Right cardiac atrium (tissue), 5 donors: ENCODE measurements around the gene C5. TPM values are rescaled to one million over a fixed set of nuclear protein-coding genes. Genes with fewer than 3 reads are reported as not detected.

Experiments used
- ATAC-seq, 2 donors: fragments of 200-7000 bp; cut with Tn5 transposase; one replicate each; pipeline versions ENCODE4 v1.8.0 to v1.9.1; 2020; ENCODE audit warnings: moderate library complexity in 2 of 2, mild to moderate bottlenecking in 1 of 2
- DNase-seq, 3 donors: peaks; one replicate each; pipeline ENCODE4 v3.0.0-alpha.2; 2020
- H3K27ac ChIP-seq: one replicate; pipeline ENCODE4 v1.5.1; 2013; ENCODE audit warnings: mild to moderate bottlenecking, low read length, control low read depth, moderate library complexity
- H3K27me3 ChIP-seq: one replicate; pipeline ENCODE4 v1.6.1; 2013; ENCODE audit not compliant: control insufficient read depth, insufficient read depth
- H3K4me1 ChIP-seq: one replicate; pipeline ENCODE4 v1.6.1; 2013; ENCODE audit warnings: low read length; ENCODE audit not compliant: control insufficient read depth, insufficient read depth
- H3K4me3 ChIP-seq: one replicate; pipeline ENCODE4 v1.5.1; 2013; ENCODE audit warnings: low read length, control low read depth
- H3K9me3 ChIP-seq: one replicate; pipeline ENCODE4 v1.6.1; 2013; ENCODE audit warnings: low read length; ENCODE audit not compliant: control insufficient read depth
- WGBS: extraction: QIAGEN DNeasy Blood & Tissue Kit; methylation state at CpG from one replicate; pipeline ENCODE4 v1.1.7; 2013; 5-methylcytosine and 5-hydroxymethylcytosine counted together
- intact Hi-C, 4 donors: fragments of 100-400 bp; cut with DNase I; formaldehyde crosslinking; loops; one replicate each; pipeline versions ENCODE4 v1.11.0 to v1.14.0; 2022 to 2023
- polyA plus RNA-seq: library from polyadenylated mRNA; stranded (reverse); fragments of 200-250 nt; gene quantifications from one replicate; pipeline ENCODE4 v1.2.3, GENCODE V29; 2013
- total RNA-seq, 4 donors: library from RNA; stranded (reverse); fragmentation: NEBNext Ultra II Directional; extraction: Animal tissue kit (Norgen Biotek cat#: 25700); gene quantifications; one replicate each; pipeline ENCODE4 v1.2.1, GENCODE V29; 2021
- donor health status: healthy with polysubstance abuse.
- donor health status: DM: no; HTN: yes; CAD: no.
- donor health status: DM: no; HTN: no; CAD: no.
- donor health status: DM: no; HTN: yes; CAD: no; lungs with severe emphysema.
- donor health status: DM: yes; HTN: yes; CAD: no.

The C5 gene
- total and polyA plus RNA-seq, 5 donors: 0.67 to 1.9 (median 1.5) TPM

DNA sequence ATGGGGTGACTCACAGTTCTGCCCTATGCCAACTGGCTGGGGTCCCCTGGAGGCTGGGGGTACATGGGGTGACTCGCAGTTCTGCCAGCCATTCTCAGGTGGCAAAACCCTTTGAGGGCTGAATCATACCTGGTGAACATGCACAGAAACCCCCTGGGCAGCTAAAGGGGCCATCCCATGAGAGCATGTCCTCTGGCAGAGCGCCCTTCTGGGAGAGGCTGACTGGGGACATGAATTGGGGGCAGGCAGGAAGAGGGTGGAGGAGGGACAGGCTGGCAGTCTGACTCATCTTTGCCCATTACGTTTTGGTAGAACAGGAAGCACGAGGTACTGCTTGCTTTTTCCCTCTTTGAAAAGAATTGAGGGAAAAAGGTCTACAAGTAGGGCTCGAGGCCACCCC, 140.2 kb downstream of the C5 start:
- H3K27me3 ChIP-seq: no peaks in the 10 kb centered on the region
- no peak for ATAC-seq
- DNase-seq: peak in 1 of 3 donors; percentile 26
- intact Hi-C loops: no loop called here
- H3K9me3 ChIP-seq: no peaks in the 10 kb centered on the region
- no peak overlapping the region for H3K27ac ChIP-seq
- no peaks in the 10 kb centered on the region for H3K4me1 ChIP-seq
- no peak overlapping the region for H3K4me3 ChIP-seq
- WGBS: 77% methylated on average over 5 of the region's 5 CpGs

DNA sequence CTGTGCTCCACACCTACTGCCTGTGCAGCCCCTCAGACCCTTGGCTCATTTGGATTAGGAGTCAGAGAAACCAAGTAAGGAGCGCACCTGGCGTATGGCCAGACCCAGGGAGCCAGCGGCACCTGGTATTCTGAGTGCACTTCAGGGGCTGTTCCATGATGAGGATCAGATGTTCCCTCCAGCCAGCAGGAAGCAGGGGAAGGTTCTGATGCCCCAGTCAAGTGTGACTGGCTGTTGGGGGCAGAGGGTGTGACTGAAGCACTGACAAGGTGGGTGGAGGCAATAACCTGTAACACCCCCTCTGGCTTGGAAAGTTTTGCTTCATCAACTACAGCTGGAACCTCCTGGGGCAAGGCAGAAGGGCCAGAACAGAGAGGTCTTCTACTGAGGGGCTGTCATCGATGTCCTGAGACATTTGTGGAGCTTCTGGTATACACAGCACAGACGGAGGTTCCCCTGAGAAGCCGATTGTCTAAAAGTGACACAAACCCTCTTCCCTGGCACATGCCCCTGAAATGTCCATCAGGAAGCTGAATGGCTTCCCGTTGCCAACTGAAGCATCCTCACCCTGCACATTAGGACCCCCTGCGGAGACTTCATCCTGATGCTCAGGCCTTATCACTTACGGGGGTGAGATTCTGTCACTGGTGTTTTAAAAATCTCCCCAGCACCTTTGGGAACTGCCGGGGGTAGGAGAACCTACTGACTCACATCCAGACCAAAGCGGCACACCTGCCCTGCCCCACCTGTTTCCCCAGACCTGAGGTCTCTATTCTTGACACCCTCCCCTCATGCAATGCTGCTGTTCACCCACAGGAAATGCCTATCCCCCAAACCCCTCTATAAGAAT, 144.5 kb downstream of the C5 start:
- DNase-seq (peak in 1 of 3 donors; percentile 22), ATAC-seq (no peak)
- Histone ChIP-seq H3K9me3 (no peaks in the 10 kb centered on the region), H3K4me1 (no peaks in the 10 kb centered on the region), H3K4me3 (no peak overlapping the region), H3K27me3 (no peaks in the 10 kb centered on the region), H3K27ac (no peak overlapping the region)
- intact Hi-C loops: no loop called here
- 85% methylated on average over 11 of the region's 11 CpGs for WGBS

- no peaks in the 10 kb centered on the region for H3K9me3 ChIP-seq
- H3K27ac ChIP-seq: no peak overlapping the region
- 94% methylated on average over 11 of the region's 11 CpGs for WGBS
- H3K27me3 ChIP-seq: no peaks in the 10 kb centered on the region
- H3K4me1 ChIP-seq: no peaks in the 10 kb centered on the region
- no peak overlapping the region for H3K4me3 ChIP-seq
- ATAC-seq (no peak), DNase-seq (peak in 1 of 3 donors; percentile 38)
- intact Hi-C loops: no loop called here
These were observed 145.1 kb downstream of the C5 start for GRCh38 chr9:120904978-120905301.

- ATAC-seq (no peak), DNase-seq (peak in 1 of 3 donors; percentile 52)
- H3K4me3 ChIP-seq: no peak overlapping the region
- no peaks in the 10 kb centered on the region for H3K9me3 ChIP-seq
- 88% methylated on average over 16 of the region's 16 CpGs for WGBS
- intact Hi-C loops: no loop called here
- H3K27ac ChIP-seq: no peak overlapping the region
- no peaks in the 10 kb centered on the region for H3K4me1 ChIP-seq
- no peaks in the 10 kb centered on the region for H3K27me3 ChIP-seq
These were observed 145.8 kb downstream of the C5 start for GRCh38 chr9:120904061-120904977.

DNA sequence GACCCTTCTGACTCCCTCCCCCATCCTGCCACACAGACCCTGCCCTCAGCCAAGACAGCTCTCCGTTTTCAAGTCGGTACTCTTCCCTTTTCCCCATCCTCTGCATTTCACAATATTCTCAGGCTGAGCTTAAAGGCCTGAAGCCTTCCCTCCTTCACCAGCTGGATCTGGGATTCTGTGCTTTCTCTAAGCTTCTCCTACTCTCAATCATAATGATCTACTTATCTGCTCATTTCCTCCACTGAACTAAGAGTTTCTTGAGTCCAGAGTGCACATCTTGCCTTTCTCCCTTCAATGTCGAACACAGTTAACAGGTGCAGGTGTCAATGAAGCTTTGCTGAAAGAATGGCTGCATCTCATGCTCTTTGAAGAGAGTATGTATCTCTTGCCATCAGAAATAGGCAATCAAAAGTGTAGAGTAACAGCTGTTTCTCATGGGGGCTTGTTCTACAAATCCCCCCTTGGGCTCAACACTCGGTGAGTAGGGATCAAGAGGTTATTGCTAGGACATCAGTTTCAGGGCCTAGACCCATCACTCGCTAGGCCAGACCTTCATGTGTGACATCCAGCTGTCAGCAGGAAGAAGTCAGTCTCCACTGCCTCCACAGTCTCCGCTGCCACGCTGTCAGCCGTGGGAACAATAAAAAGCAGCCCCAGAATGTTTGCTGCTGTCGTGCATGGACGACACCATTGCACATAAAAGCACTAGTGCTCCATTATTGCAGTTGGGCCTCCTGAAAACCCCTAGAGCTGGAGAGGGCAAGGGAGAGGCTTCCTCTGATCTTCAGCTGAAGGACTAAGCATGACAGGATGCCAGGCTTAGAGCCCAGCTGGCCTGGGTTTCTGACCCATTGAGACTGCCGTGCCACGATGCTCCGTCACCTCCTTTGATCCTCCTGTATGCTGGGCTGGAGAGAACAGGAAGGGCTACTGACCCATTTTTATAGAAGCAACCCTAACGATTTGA, 147.2 kb downstream of the C5 start:
- Histone ChIP-seq H3K9me3 (no peaks in the 10 kb centered on the region), H3K27me3 (no peaks in the 10 kb centered on the region), H3K27ac (no peak overlapping the region), H3K4me1 (no peaks in the 10 kb centered on the region), H3K4me3 (no peak overlapping the region)
- DNase-seq (peak in 1 of 3 donors; percentile 30), ATAC-seq (no peak)
- WGBS: 74% methylated on average over 14 of the region's 14 CpGs
- intact Hi-C loops: no loop called here

Other genes with a start within 250 kb of the C5 start
- 10 to 100 TPM; 16.6 to 26.0 (median 22.7) TPM for gene PSMD5, start 207.4 kb downstream of the C5 start, total RNA-seq
- gene PSMD5, start 207.4 kb downstream of the C5 start, polyA plus RNA-seq: 8.7 TPM
- gene PHF19, start 173.1 kb downstream of the C5 start, total RNA-seq: 10 to 100 TPM; 16.0 to 21.3 (median 19.7) TPM
- 16.2 TPM for gene PHF19, start 173.1 kb downstream of the C5 start, polyA plus RNA-seq
- gene TRAF1, start 123.5 kb downstream of the C5 start, total RNA-seq: 1 to 10 TPM; 4.1 to 6.1 (median 5.1) TPM
- gene TRAF1, start 123.5 kb downstream of the C5 start, polyA plus RNA-seq: 3.9 TPM
- 1 to 10 TPM; 5.4 to 6.4 (median 5.4) TPM for gene CNTRL, start 24.7 kb upstream of the C5 start, total RNA-seq
- gene CNTRL, start 24.7 kb upstream of the C5 start, polyA plus RNA-seq: 3.4 TPM
- gene RAB14, start 151.6 kb upstream of the C5 start, total RNA-seq: 10 to 100 TPM; 45.3 to 57.3 (median 48.2) TPM
- gene RAB14, start 151.6 kb upstream of the C5 start, polyA plus RNA-seq: 22.9 TPM
- gene GSN, start 217.9 kb upstream of the C5 start, total RNA-seq: 1,000 to 10,000 TPM in 3 of 4 donors, 100 to 1,000 TPM in 1; 949 to 1,838 (median 1,489) TPM
- gene GSN, start 217.9 kb upstream of the C5 start, polyA plus RNA-seq: 1,813 TPM